WTC11 (cell line): ENCODE data around the gene HAPLN1.

Source experiments
- ATF1 ChIP-seq: sonication (generic); formaldehyde crosslinking; IDR thresholded peaks from 2 replicates; pipeline ENCODE4 v1.8.1; 2023; ENCODE audit warnings: mild to moderate bottlenecking, moderate library complexity, missing genetic modification reagents
- ATF2 ChIP-seq: sonication (generic); formaldehyde crosslinking; IDR thresholded peaks from 2 replicates; pipeline ENCODE4 v1.8.1; 2022; ENCODE audit warnings: low read depth, missing genetic modification reagents, borderline replicate concordance
- ATF6 ChIP-seq: sonication (generic); formaldehyde crosslinking; IDR thresholded peaks from 2 replicates; pipeline ENCODE4 v1.8.1; 2023; ENCODE audit warnings: mild to moderate bottlenecking, missing genetic modification reagents
- CTCF ChIP-seq: fragments of 200-600 bp; IDR thresholded peaks from 2 replicates; pipeline ENCODE4 v1.8.0; 2022; ENCODE audit warnings: antibody characterized with exemption
- FOXP4 ChIP-seq: sonication (generic); formaldehyde crosslinking; IDR thresholded peaks from 2 replicates; pipeline ENCODE4 v1.8.0; 2022; ENCODE audit warnings: mild to moderate bottlenecking, missing genetic modification reagents
- MYBL2 ChIP-seq: sonication (generic); formaldehyde crosslinking; IDR thresholded peaks from 2 replicates; pipeline ENCODE4 v1.8.1; 2023; ENCODE audit warnings: mild to moderate bottlenecking, moderate library complexity, missing genetic modification reagents
- PREB ChIP-seq: sonication (generic); formaldehyde crosslinking; IDR thresholded peaks from 2 replicates; pipeline ENCODE4 v1.8.1; 2022; ENCODE audit warnings: mild to moderate bottlenecking, missing genetic modification reagents, moderate library complexity, borderline replicate concordance
- SMAD3 ChIP-seq: sonication (generic); formaldehyde crosslinking; IDR thresholded peaks from 2 replicates; pipeline ENCODE4 v1.8.0; 2022; ENCODE audit warnings: missing genetic modification reagents, mild to moderate bottlenecking, borderline replicate concordance
- USF1 ChIP-seq: sonication (generic); formaldehyde crosslinking; IDR thresholded peaks from 2 replicates; pipeline ENCODE4 v1.8.0; 2022; ENCODE audit warnings: mild to moderate bottlenecking, missing genetic modification reagents
- ZNF317 ChIP-seq: sonication (generic); formaldehyde crosslinking; IDR thresholded peaks from 2 replicates; pipeline ENCODE4 v1.8.1; 2023; ENCODE audit warnings: low read depth, mild to moderate bottlenecking, moderate library complexity, missing genetic modification reagents, borderline replicate concordance
- ZNF423 ChIP-seq: fragments of 250-450 bp; sonication (Bioruptor Pico); IDR thresholded peaks from 2 replicates; pipeline ENCODE4 v2.1.2; 2022; ENCODE audit warnings: mild to moderate bottlenecking, moderate library complexity

GRCh38 chr5:83595217-83595616 lies 125.4 kb downstream of the HAPLN1 start:
- TF ChIP-seq CTCF (no peak), ATF1 (no peak), MYBL2 (CRISPR knock-in tag) (no peak), FOXP4 (CRISPR knock-in tag) (no peak), SMAD3 (CRISPR knock-in tag) (no peak), ATF6 (CRISPR knock-in tag) (no peak), PREB (CRISPR knock-in tag) (no peak), USF1 (CRISPR knock-in tag) (no peak), ZNF423 (CRISPR knock-in tag) (no peak), ATF2 (CRISPR knock-in tag) (no peak), ZNF317 (CRISPR knock-in tag) (no peak)
